ENCODE measurements around the gene OXSR1.

OXSR1 gene

GRCh38 chr3:38164643-38164951, 740 bp upstream of the OXSR1 start:
- ChIA-PET CTCF (interaction anchor here (1.0 to 4.4 kb wide), 8 partner anchors 8 to 48 kb away, joined by 3 to 27 read pairs (median 4); partner anchors contain the start of genes ACAA1 and MYD88), POLR2A (interaction anchor here (1.4 to 2.1 kb wide), 3 partner anchors 11 to 27 kb away, joined by 6 to 17 read pairs (median 9); partner anchors contain the start of genes ACAA1 and MYD88)
- H3K27ac ChIP-seq (ENCODE audit: insufficient read depth in 1 of 2, low read depth in 1 of 2, low read length in 2 of 2, poor library complexity in 1 of 2, severe bottlenecking in 2 of 2), result peak overlapping the region; percentile 99 to 100
- no peaks in the 10 kb centered on the region for H3K27me3 ChIP-seq (replicated peaks in 2 of 5; ENCODE audit: control insufficient read depth in 4 of 5, insufficient read depth in 5 of 5, low read length in 4 of 5)
- 0% methylated on average over 17 of the region's 17 CpGs for WGBS (ENCODE audit: insufficient coverage)
- H3K4me1 ChIP-seq (ENCODE audit: control extremely low read depth in 1 of 4, control insufficient read depth in 4 of 4, insufficient read depth in 4 of 4, low read length in 3 of 4), result peaks cover 9 to 24% (median 20%) of the 10 kb centered on the region in 4 experiments
- no peak for DNase-seq
- H3K4me3 ChIP-seq (ENCODE audit: control insufficient read depth in 1 of 7, extremely low read depth in 1 of 7, insufficient read depth in 4 of 7, low read depth in 2 of 7, low read length in 6 of 7), result peak overlapping the region; percentile 71 to 91 (median 83)
- no peaks in the 10 kb centered on the region for H3K9me3 ChIP-seq (ENCODE audit: control extremely low read depth in 1 of 5, control insufficient read depth in 4 of 5, insufficient read depth in 2 of 5, low read depth in 1 of 5, low read length in 4 of 5)
- no peaks in the 10 kb centered on the region for H3K36me3 ChIP-seq (ENCODE audit: control insufficient read depth in 4 of 4, insufficient read depth in 4 of 4, low read length in 3 of 4)

DNA sequence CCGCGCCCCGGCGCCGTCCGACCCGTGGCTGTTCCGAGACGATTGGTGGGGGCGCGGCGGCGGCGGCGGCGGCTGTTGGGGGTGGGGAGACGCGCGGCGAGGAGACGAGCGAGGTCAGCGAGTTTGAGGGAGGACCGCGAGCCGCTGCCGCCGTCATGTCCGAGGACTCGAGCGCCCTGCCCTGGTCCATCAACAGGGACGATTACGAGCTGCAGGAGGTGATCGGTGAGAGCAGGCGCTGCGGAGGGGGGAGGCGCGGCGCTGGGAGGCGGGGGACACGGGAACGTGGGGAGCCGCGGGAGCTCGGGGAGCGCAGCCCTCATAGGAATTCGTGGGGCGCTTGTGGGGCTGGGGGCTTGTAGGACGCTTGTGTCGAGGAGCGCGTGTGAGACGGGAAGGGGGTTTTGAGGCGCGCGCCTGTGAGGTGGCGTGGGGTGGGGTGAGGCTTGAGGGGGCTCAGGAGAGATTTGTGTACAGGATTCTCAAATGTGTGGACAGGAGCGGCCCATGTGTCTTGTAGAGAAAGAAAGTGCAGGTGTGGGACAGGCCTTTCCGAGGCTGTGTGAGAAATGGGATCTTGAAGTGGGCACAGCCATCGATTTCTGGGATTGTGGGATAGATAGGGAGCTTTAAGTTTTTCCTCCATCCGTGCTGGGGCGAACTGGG, 518 bp downstream of the OXSR1 start:
- peak overlapping the region; percentile 99 to 100 for H3K27ac ChIP-seq (ENCODE audit: insufficient read depth in 1 of 2, low read depth in 1 of 2, low read length in 2 of 2, poor library complexity in 1 of 2, severe bottlenecking in 2 of 2)
- peaks cover 9 to 24% (median 20%) of the 10 kb centered on the region in 4 experiments for H3K4me1 ChIP-seq (ENCODE audit: control extremely low read depth in 1 of 4, control insufficient read depth in 4 of 4, insufficient read depth in 4 of 4, low read length in 3 of 4)
- peak in 2 of 3 donors; percentile 65 to 69 for DNase-seq
- no peaks in the 10 kb centered on the region for H3K9me3 ChIP-seq (ENCODE audit: control extremely low read depth in 1 of 5, control insufficient read depth in 4 of 5, insufficient read depth in 2 of 5, low read depth in 1 of 5, low read length in 4 of 5)
- peak overlapping the region; percentile 71 to 91 (median 83) for H3K4me3 ChIP-seq (ENCODE audit: control insufficient read depth in 1 of 7, extremely low read depth in 1 of 7, insufficient read depth in 4 of 7, low read depth in 2 of 7, low read length in 6 of 7)
- no peaks in the 10 kb centered on the region for H3K27me3 ChIP-seq (replicated peaks in 2 of 5; ENCODE audit: control insufficient read depth in 4 of 5, insufficient read depth in 5 of 5, low read length in 4 of 5)
- 2% methylated on average over 45 of the region's 62 CpGs for WGBS (ENCODE audit: insufficient coverage)
- CTCF ChIA-PET, result interaction anchor here (1.1 to 4.4 kb wide), 4 partner anchors 9 to 49 kb away, joined by 3 to 27 read pairs (median 4); partner anchors contain the start of genes ACAA1 and MYD88
- POLR2A ChIA-PET, result interaction anchor here (1.4 to 2.1 kb wide), 3 partner anchors 13 to 28 kb away, joined by 6 to 17 read pairs (median 9); partner anchors contain the start of genes ACAA1 and MYD88
- H3K36me3 ChIP-seq (ENCODE audit: control insufficient read depth in 4 of 4, insufficient read depth in 4 of 4, low read length in 3 of 4), result no peaks in the 10 kb centered on the region

DNA sequence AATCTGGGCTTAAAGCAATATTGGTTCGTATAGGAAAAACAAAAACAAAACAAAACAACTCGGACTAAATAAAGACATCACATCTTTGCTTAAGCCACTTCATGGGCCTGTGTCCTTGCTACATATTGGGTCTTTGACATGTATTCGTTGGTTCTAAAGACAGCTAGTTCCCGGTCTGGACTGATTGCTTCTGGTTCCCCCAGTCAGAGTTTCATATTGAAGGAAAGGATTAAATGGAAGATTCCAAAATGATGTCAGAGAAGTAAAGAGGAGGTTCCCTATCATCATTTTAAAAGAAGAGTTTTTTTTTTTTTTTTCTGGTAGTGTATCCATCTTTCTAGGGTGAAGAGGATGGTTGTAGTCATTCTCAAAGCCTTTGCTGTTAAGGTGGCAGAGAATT, 2.3 kb downstream of the OXSR1 start:
- H3K36me3 ChIP-seq (ENCODE audit: control insufficient read depth in 4 of 4, insufficient read depth in 4 of 4, low read length in 3 of 4), result no peaks in the 10 kb centered on the region
- ChIA-PET CTCF (interaction anchor here (0.8 to 0.9 kb wide), 2 partner anchors 18 to 36 kb away, joined by 3 read pairs; no protein-coding TSS in a partner anchor), POLR2A (no interaction called here)
- no peak overlapping the region for H3K4me3 ChIP-seq (ENCODE audit: control insufficient read depth in 1 of 7, extremely low read depth in 1 of 7, insufficient read depth in 4 of 7, low read depth in 2 of 7, low read length in 6 of 7)
- H3K27ac ChIP-seq (ENCODE audit: insufficient read depth in 1 of 2, low read depth in 1 of 2, low read length in 2 of 2, poor library complexity in 1 of 2, severe bottlenecking in 2 of 2), result no peak overlapping the region
- peaks cover 9 to 24% (median 20%) of the 10 kb centered on the region in 4 experiments for H3K4me1 ChIP-seq (ENCODE audit: control extremely low read depth in 1 of 4, control insufficient read depth in 4 of 4, insufficient read depth in 4 of 4, low read length in 3 of 4)
- no peaks in the 10 kb centered on the region for H3K9me3 ChIP-seq (ENCODE audit: control extremely low read depth in 1 of 5, control insufficient read depth in 4 of 5, insufficient read depth in 2 of 5, low read depth in 1 of 5, low read length in 4 of 5)
- DNase-seq, result no peak
- H3K27me3 ChIP-seq (replicated peaks in 2 of 5; ENCODE audit: control insufficient read depth in 4 of 5, insufficient read depth in 5 of 5, low read length in 4 of 5), result no peaks in the 10 kb centered on the region
- WGBS (ENCODE audit: insufficient coverage), result 90% methylated on average over 2 of the region's 4 CpGs

DNA sequence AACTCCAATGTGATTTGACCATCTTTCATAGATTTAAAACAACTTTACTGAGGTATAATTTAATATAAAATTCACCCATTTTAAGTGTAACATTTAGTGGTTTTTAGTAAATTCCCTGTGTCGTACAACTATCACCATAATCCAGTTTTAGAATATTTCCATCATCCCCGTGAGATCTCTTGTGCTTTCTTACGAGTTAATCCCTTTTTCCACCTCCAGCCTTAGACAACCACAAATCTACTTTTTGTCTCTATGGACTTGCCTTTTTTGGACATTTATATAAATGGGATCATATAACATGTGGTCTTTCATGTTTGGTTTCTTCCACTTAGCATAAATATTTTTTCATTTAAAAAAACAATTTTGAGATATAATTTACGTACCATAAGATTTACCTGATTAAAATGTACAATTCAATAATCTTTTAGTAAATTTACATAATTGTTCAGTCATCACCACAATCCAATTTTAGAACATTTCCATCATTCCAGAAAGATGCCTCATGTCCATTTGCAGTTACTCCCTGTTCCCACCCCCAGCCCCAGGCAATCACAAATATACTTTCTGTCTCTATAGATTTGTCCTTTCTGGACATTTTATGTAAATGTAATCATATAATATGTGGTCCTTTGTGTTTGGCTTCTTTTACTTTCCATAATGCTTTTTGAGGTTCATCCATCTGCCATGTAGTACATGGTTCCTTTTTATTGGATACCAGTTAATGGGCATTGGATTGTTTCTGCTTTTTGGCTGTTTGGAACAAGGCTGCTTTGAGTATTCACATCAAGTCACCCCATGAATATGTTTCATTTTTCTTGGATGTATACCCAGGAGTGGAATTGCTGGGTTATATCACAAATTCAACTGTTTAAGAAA, 3.1 kb downstream of the OXSR1 start:
- Histone ChIP-seq H3K27ac (ENCODE audit: insufficient read depth in 1 of 2, low read depth in 1 of 2, low read length in 2 of 2, poor library complexity in 1 of 2, severe bottlenecking in 2 of 2) (no peak overlapping the region), H3K36me3 (ENCODE audit: control insufficient read depth in 4 of 4, insufficient read depth in 4 of 4, low read length in 3 of 4) (no peaks in the 10 kb centered on the region), H3K4me3 (ENCODE audit: control insufficient read depth in 1 of 7, extremely low read depth in 1 of 7, insufficient read depth in 4 of 7, low read depth in 2 of 7, low read length in 6 of 7) (no peak overlapping the region), H3K9me3 (ENCODE audit: control extremely low read depth in 1 of 5, control insufficient read depth in 4 of 5, insufficient read depth in 2 of 5, low read depth in 1 of 5, low read length in 4 of 5) (no peaks in the 10 kb centered on the region), H3K27me3 (replicated peaks in 2 of 5; ENCODE audit: control insufficient read depth in 4 of 5, insufficient read depth in 5 of 5, low read length in 4 of 5) (no peaks in the 10 kb centered on the region), H3K4me1 (ENCODE audit: control extremely low read depth in 1 of 4, control insufficient read depth in 4 of 4, insufficient read depth in 4 of 4, low read length in 3 of 4) (peaks cover 9 to 24% (median 20%) of the 10 kb centered on the region in 4 experiments)
- ChIA-PET POLR2A (no interaction called here), CTCF (no interaction called here)
- no peak for DNase-seq
- WGBS (ENCODE audit: insufficient coverage), result no CpG with 5 or more reads among the region's 4 CpGs

GRCh38 chr3:38169027-38169317, 3.6 kb downstream of the OXSR1 start:
- ChIA-PET CTCF (no interaction called here), POLR2A (no interaction called here)
- no CpG with 5 or more reads among the region's 1 CpG for WGBS (ENCODE audit: insufficient coverage)
- Histone ChIP-seq H3K4me3 (ENCODE audit: control insufficient read depth in 1 of 7, extremely low read depth in 1 of 7, insufficient read depth in 4 of 7, low read depth in 2 of 7, low read length in 6 of 7) (no peak overlapping the region), H3K27ac (ENCODE audit: insufficient read depth in 1 of 2, low read depth in 1 of 2, low read length in 2 of 2, poor library complexity in 1 of 2, severe bottlenecking in 2 of 2) (no peak overlapping the region), H3K4me1 (ENCODE audit: control extremely low read depth in 1 of 4, control insufficient read depth in 4 of 4, insufficient read depth in 4 of 4, low read length in 3 of 4) (peaks cover 7 to 25% (median 19%) of the 10 kb centered on the region in 4 experiments), H3K27me3 (replicated peaks in 2 of 5; ENCODE audit: control insufficient read depth in 4 of 5, insufficient read depth in 5 of 5, low read length in 4 of 5) (no peaks in the 10 kb centered on the region), H3K9me3 (ENCODE audit: control extremely low read depth in 1 of 5, control insufficient read depth in 4 of 5, insufficient read depth in 2 of 5, low read depth in 1 of 5, low read length in 4 of 5) (no peaks in the 10 kb centered on the region), H3K36me3 (ENCODE audit: control insufficient read depth in 4 of 4, insufficient read depth in 4 of 4, low read length in 3 of 4) (no peaks in the 10 kb centered on the region)
- DNase-seq, result no peak

DNA sequence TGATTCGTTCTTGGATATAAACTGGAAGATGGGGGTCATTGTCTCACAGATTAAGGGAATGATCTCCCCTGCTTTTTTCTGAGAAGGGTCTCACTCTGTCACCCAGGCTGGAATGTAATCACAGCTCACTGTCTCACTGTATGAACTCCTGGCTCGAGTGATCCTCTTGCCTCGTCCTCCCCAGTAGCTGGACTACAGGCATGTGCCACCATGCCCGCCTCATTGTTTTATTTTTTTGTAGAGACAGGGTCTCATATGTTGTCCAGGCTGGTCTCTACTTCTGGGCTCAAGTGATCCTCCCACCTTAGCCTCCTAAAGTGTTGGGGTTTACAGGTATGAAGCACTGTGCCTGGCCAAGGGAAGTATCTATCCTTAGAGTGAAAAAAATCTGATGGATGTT, 5.4 kb downstream of the OXSR1 start:
- Histone ChIP-seq H3K27ac (ENCODE audit: insufficient read depth in 1 of 2, low read depth in 1 of 2, low read length in 2 of 2, poor library complexity in 1 of 2, severe bottlenecking in 2 of 2) (no peak overlapping the region), H3K4me1 (ENCODE audit: control extremely low read depth in 1 of 4, control insufficient read depth in 4 of 4, insufficient read depth in 4 of 4, low read length in 3 of 4) (peaks cover 6 to 17% (median 13%) of the 10 kb centered on the region in 4 experiments)

GRCh38 chr3:38171622-38172021, 6.3 kb downstream of the OXSR1 start:
- Histone ChIP-seq H3K27ac (ENCODE audit: insufficient read depth in 1 of 2, low read depth in 1 of 2, low read length in 2 of 2, poor library complexity in 1 of 2, severe bottlenecking in 2 of 2) (no peak overlapping the region), H3K4me1 (ENCODE audit: control extremely low read depth in 1 of 4, control insufficient read depth in 4 of 4, insufficient read depth in 4 of 4, low read length in 3 of 4) (peaks cover 6 to 11% (median 8%) of the 10 kb centered on the region in 4 experiments), H3K9me3 (ENCODE audit: control extremely low read depth in 1 of 5, control insufficient read depth in 4 of 5, insufficient read depth in 2 of 5, low read depth in 1 of 5, low read length in 4 of 5) (no peaks in the 10 kb centered on the region), H3K4me3 (ENCODE audit: control insufficient read depth in 1 of 7, extremely low read depth in 1 of 7, insufficient read depth in 4 of 7, low read depth in 2 of 7, low read length in 6 of 7) (no peak overlapping the region), H3K27me3 (replicated peaks in 2 of 5; ENCODE audit: control insufficient read depth in 4 of 5, insufficient read depth in 5 of 5, low read length in 4 of 5) (no peaks in the 10 kb centered on the region), H3K36me3 (ENCODE audit: control insufficient read depth in 4 of 4, insufficient read depth in 4 of 4, low read length in 3 of 4) (no peaks in the 10 kb centered on the region)
- CTCF ChIA-PET, result interaction anchor here (1.6 kb wide), 1 partner anchor 29 kb away, joined by 3 read pairs; no protein-coding TSS in a partner anchor
- WGBS (ENCODE audit: insufficient coverage), result 100% methylated on average over 1 of the region's 2 CpGs
- no peak for DNase-seq
- POLR2A ChIA-PET, result no interaction called here

More for the DNA sequence above, 5.4 kb downstream of the OXSR1 start:
- no peak for DNase-seq
- WGBS (ENCODE audit: insufficient coverage), result 89% methylated on average over 1 of the region's 4 CpGs
- ChIA-PET CTCF (interaction anchor here (1.6 kb wide), 1 partner anchor 28 kb away, joined by 3 read pairs; no protein-coding TSS in a partner anchor), POLR2A (no interaction called here)
- Histone ChIP-seq H3K36me3 (ENCODE audit: control insufficient read depth in 4 of 4, insufficient read depth in 4 of 4, low read length in 3 of 4) (no peaks in the 10 kb centered on the region), H3K4me3 (ENCODE audit: control insufficient read depth in 1 of 7, extremely low read depth in 1 of 7, insufficient read depth in 4 of 7, low read depth in 2 of 7, low read length in 6 of 7) (no peak overlapping the region), H3K27me3 (replicated peaks in 2 of 5; ENCODE audit: control insufficient read depth in 4 of 5, insufficient read depth in 5 of 5, low read length in 4 of 5) (no peaks in the 10 kb centered on the region), H3K9me3 (ENCODE audit: control extremely low read depth in 1 of 5, control insufficient read depth in 4 of 5, insufficient read depth in 2 of 5, low read depth in 1 of 5, low read length in 4 of 5) (no peaks in the 10 kb centered on the region)
